HG02973 (cell line): Measurements from ENCODE around the gene DDN.

ENCODE experiments used
- ATAC-seq: cut with Tn5 transposase; IDR thresholded peaks from one replicate; pipeline ENCODE4 v1.9.1; 2021; ENCODE audit warnings: moderate library complexity; ENCODE audit not compliant: unreplicated experiment

DDN gene

DNA sequence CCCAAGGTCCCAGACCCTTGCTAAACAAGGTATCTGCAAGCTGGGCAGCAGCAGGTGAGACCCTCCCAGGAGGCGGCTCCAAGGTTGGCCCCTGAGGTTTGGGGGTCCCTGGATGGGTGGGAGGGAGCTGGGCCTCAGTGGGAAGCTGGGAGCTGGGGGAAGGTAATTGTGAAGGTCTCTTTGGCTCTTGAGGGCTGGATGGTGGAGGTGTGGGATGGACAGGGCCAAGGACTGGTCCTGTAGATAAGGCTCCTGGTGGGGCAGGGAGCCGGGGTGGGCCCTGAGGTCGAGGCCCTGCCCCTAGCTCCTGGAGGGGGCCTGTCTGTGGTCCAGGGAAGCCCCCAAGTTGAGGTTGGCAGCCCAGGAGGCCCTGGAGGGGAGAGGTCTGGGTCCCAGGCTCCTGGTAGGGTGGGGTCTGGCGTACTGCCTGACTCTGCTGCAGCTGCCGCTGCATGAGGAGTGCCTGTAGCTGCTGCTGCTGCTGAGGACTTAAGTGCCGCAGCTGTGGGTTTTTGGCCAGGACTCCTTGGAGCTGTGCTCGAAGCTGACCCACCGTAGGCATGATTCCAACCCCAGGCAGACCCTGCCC lies 32.5 kb upstream of the DDN start:
- no peak for ATAC-seq

GRCh38 chr12:49030714-49031572 lies 31.8 kb upstream of the DDN start:
- no peak for ATAC-seq

- no peak for ATAC-seq
Measured at GRCh38 chr12:49030119-49030518, 30.9 kb upstream of the DDN start.

- no peak for ATAC-seq
Measured at GRCh38 chr12:49028666-49029275, 29.6 kb upstream of the DDN start.

DNA sequence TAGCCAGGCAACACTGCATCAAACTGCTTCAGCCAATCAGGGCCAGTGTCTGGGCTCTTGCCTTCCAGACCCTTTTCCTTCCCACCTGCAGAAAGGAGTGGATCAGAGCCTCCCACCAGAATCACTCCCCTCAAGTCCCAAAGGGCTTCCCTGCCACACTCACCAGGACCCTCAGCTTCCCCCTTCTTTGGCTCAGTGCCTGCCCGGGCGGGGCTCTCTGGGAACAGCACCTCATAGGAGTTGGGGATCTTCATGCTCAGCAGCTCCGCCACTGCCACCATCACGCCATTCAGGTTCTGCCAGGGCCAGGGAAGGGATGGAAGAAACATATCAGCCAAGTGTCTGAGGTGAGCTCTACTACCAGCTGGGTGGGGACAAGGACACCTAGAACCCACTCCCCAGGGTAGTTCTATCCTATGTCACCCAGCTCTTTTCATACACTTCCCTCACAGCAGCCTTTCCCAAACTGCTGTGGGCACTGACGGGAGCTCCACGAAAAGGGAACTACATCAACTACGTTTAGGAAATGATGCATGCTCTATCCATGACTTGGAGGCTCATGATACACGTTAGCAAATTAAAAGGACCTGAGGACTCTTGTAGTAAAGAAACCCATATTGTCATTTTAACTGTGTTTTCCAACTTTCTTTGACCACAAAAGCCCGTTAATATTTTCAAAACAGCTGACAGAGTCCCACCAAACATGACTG lies 28.8 kb upstream of the DDN start:
- ATAC-seq = no peak

GRCh38 chr12:49026678-49027480 lies 27.7 kb upstream of the DDN start:
- ATAC-seq = no peak

DNA sequence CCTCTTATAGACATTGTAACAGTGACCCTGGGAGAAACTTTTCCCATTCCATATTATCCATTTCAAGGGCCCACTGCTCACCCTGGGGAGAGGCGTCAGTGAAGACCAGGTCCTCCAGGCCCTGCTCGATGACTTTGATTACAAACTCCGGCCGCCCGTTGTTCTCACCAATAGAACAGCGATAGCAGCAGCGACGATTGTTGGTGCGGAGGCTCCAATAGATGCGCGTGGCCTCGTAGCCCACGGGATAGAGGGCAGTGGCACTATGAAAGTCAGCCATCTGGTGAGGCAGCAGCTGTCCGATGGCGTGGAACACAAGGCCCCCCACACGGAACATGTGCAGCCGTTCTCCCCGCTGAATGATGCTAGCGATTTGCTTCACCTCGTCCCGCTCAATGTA lies 26.9 kb upstream of the DDN start:
- ATAC-seq = no peak

GRCh38 chr12:49025463-49025862 lies 26.3 kb upstream of the DDN start:
- ATAC-seq = no peak

DNA sequence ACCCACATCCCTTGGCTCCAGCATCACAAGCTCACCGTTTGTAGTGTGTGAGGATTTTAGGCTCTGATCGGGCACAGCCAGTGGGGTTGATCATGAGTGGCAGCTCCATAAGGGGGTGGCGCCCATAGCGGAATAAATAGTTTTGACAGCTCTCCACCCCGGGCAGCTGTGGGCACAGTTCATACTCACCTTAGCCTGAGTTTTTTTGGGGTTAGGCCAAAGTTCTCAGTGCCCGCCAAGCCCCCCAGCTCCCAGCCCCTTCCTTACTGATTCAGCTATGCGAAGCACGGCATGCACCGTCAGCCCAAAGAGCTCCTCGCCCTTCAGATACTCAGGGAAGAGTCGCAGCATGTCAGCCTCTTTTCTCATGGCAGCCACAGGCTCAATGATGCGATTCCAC lies 25.4 kb upstream of the DDN start:
- no peak for ATAC-seq

DNA sequence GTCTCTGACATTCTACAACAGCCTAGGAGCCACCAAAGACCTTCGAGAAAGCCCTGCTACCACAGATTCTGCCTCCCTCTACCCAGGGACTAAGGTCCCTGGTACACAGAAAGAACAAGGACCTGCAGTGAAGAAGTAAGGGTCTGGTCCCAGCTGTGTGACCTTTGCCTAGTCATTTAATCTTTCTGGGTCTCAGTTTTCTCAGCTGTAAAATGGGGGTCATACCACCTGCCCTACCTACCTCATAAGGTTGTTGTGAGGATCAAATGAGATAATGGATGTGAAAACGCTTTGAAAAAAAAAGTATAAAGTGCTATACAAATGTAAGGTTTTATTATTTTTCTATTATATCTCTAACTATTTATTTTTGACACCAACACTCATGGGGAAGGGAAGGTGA lies 24.6 kb upstream of the DDN start:
- ATAC-seq = no peak

DNA sequence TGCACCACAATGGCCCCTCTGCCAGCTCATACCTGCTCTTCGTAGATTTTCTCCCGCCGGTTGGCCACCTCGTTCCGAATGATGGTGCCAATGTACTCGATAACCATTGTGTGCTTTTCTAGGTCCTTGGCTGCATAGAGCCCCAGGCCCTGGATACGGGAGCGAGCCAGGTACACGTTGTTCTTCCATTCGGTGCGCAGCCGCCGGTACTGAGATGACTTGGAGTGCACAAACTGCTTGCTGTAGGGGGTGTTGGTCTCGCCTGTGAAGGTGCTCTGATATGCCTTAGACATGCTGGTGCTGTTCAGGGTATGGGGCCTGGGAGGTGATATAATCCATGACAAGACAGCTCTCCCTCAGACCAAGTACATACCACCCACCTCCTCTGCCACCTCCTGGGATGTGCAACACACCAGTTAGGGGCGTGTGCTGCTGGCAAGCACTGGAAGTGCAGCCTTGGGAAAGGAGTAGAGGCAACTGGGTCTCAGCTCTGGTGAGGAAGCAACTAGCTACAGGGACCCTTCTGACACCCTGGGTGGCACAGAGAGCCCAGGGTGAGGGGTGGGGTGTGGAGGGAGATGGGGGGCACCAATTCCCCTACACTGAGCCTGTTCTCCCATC lies 23.5 kb upstream of the DDN start:
- no peak for ATAC-seq

DNA sequence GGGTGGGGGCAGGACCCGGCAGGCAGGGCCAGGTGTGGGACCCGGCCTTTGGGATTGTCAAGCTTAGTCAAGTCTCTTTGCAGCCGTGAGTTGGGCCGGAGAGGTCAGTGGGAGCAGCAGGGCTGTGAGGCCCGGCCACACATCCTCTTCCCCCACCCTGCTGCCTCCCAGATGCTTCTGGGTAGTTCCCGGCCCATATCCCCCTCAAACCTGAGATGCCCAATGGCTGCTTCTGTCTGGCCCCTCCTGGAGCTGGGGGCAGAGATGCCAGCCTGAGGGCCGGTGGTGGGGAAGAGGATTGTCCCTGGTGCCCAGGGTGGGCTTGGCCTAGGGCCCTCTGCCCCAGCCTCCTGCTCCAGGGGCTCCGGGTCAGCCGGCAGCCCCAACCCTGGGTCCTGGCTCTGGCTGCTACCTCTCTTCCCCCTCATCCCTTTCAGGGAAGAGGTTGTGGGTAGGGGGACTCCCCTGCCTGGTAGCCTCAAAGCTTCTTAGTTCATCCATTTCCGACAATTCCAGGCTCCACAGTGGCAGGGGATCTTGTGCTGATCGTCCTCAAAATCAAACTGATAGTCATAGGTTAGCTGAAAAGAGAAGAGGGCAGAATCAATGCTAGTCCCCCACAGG lies 22.2 kb upstream of the DDN start:
- ATAC-seq = no peak

GRCh38 chr12:49020441-49020840 lies 21.3 kb upstream of the DDN start:
- no peak for ATAC-seq

GRCh38 chr12:49019443-49020324 lies 20.5 kb upstream of the DDN start:
- no peak for ATAC-seq

DNA sequence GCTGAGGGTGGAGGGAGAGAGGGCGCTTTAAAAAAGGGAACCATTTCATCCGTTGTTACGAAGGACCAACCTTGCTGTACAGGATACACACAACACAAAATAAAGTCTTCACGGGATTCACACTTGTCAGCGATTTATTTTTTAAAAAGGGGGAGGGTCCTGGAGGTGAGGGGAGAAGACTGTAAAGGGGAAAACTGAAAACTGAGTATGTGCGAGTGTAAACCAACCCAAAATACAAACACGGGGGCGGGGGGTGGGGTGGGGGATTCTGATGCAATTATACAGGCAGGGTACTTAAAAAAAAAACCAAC lies 19.9 kb upstream of the DDN start:
- peak; percentile 6 for ATAC-seq

GRCh38 chr12:49018261-49019119 lies 19.3 kb upstream of the DDN start, which contains the start of gene PRKAG1:
Gene PRKAG1, minus strand, starts transcription at chr12:49018776. Its CDS starts 36 bp downstream, at chr12:49018740.
- ATAC-seq = peak; percentile 79

DNA sequence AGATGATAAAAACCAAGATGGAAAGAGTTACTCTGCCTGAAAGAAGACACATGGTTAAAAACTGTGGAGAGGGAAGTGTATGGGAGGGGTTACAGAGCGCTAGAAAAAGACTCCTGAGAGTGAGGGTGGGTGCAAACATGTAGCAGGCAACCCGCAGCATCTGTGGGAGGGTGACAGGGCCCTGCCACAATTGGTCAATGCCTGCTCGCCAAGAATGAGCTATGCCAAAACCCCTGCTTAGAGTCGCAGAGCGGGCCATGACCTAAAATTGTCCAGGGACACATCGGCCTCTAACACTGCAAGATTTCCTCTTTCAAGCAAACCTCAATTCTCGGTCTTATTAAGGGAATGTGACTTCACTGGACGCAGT lies 18.7 kb upstream of the DDN start:
- ATAC-seq = peak; percentile 13

DNA sequence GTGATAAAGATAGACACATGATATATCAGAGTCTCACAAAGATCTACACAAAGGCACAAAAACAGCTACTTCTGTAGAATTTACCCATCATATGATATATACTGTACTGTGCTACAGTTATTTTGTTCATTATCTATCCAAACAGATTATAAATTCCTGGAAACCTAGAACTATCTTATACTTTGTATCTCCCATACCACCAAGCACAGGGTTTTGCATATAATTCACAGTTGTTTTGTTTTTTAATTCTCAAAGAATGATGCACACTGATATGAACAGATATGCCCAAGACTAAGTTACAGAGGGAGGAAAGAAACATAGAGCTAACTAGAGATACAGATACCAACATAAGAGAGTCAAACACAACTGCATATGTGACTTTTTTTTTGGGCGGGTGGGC lies 16.0 kb upstream of the DDN start:
- ATAC-seq = no peak
